Activated CD4-positive, alpha-beta T cell treated with anti-CD3 and anti-CD28 coated beads, Interleukin-2, amount 50 U/mL, for 16 hours (primary cell): Measurements from ENCODE around the gene GMDS.
"Not testable (repeated sequence)": the region's sequence is repeated elsewhere in the genome, so short reads cannot be mapped to it uniquely, and the experiment has no call there.

Source experiments
- DNase-seq: peaks from one replicate; pipeline ENCODE4 v3.0.0-alpha.2; 2020

GMDS gene

GRCh38 chr6:1760876-1761275, 484.5 kb downstream of the GMDS start:
- DNase-seq, result no peak

GRCh38 chr6:1759870-1760269, 485.5 kb downstream of the GMDS start:
- no peak for DNase-seq

GRCh38 chr6:1758076-1758679, 487.2 kb downstream of the GMDS start:
- no peak for DNase-seq

- no peak for DNase-seq
These were observed 488.3 kb downstream of the GMDS start for GRCh38 chr6:1757131-1757530.

- no peak for DNase-seq
These were observed 488.8 kb downstream of the GMDS start for GRCh38 chr6:1756472-1757129.

- DNase-seq, result not testable (repeated sequence)
These were observed 494.3 kb downstream of the GMDS start for GRCh38 chr6:1751063-1751462.

GRCh38 chr6:1749041-1749440, 496.4 kb downstream of the GMDS start:
- no peak for DNase-seq

GRCh38 chr6:1747531-1747930, 497.9 kb downstream of the GMDS start:
- DNase-seq, result no peak

GRCh38 chr6:1747003-1747402, 498.4 kb downstream of the GMDS start:
- DNase-seq, result no peak

GRCh38 chr6:1745814-1746213, 499.6 kb downstream of the GMDS start:
- DNase-seq, result no peak

- no peak for DNase-seq
These were observed 500.9 kb downstream of the GMDS start for GRCh38 chr6:1744543-1744942.

GRCh38 chr6:1739680-1740079, 505.7 kb downstream of the GMDS start:
- no peak for DNase-seq

GRCh38 chr6:1739220-1739619, 506.2 kb downstream of the GMDS start:
- DNase-seq, result no peak

GRCh38 chr6:1738558-1739081, 506.8 kb downstream of the GMDS start:
- DNase-seq, result no peak

GRCh38 chr6:1737463-1738311, 507.7 kb downstream of the GMDS start:
- no peak for DNase-seq

GRCh38 chr6:1736346-1737105, 508.9 kb downstream of the GMDS start:
- DNase-seq, result no peak

- no peak for DNase-seq
These were observed 510.1 kb downstream of the GMDS start for GRCh38 chr6:1735239-1735803.

- no peak for DNase-seq
These were observed 514.5 kb downstream of the GMDS start for GRCh38 chr6:1730882-1731281.

GRCh38 chr6:1729750-1730140, 515.7 kb downstream of the GMDS start:
- DNase-seq, result no peak

GRCh38 chr6:1729133-1729749, 516.2 kb downstream of the GMDS start:
- no peak for DNase-seq

- no peak for DNase-seq
These were observed 519.0 kb downstream of the GMDS start for GRCh38 chr6:1726341-1726768.

- no peak for DNase-seq
These were observed 520.8 kb downstream of the GMDS start for GRCh38 chr6:1724616-1725015.
